OCI-LY3 (cell line): ENCODE data around the gene MCM7.

Experiments used
- EZH2phosphoT487 ChIP-seq: fragments of 200-600 bp; shearing (Covaris generic); IDR thresholded peaks from 2 replicates; pipeline ENCODE4 v1.6.1; 2018; ENCODE audit warnings: antibody characterized with exemption, mixed run types, low read depth
- TF ChIP-seq, protein P1 (sequence below): fragments of 200-600, 300-600 bp; sonication (generic); IDR thresholded peaks from 2 replicates; pipeline ENCODE4 v1.5.1; 2014; ENCODE audit warnings: antibody characterized with exemption, low read length, low read depth

DNA sequence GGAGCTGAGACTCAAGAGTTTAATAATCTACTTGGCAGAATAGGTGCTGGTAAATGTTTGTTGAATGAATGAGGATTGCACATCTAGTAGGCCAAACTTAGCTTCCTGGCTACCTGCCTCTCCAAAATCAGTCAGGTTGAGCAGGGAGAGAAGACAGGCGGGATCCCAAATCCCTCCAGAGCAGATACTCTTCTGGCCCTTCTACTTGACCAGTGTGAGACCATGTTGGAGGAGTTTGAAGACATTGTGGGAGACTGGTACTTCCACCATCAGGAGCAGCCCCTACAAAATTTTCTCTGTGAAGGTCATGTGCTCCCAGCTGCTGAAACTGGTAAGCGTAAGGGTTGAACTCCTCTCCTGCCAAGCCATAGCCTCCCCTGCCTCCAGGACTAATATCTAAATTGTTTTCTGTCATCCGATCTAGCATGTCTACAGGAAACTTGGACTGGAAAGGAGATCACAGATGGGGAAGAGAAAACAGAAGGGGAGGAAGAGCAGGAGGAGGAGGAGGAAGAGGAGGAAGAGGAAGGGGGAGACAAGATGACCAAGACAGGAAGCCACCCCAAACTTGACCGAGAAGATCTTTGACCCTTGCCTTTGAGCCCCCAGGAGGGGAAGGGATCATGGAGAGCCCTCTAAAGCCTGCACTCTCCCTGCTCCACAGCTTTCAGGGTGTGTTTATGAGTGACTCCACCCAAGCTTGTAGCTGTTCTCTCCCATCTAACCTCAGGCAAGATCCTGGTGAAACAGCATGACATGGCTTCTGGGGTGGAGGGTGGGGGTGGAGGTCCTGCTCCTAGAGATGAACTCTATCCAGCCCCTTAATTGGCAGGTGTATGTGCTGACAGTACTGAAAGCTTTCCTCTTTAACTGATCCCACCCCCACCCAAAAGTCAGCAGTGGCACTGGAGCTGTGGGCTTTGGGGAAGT lies 23.4 kb upstream of the MCM7 start:
- TF ChIP-seq, protein P1, sequence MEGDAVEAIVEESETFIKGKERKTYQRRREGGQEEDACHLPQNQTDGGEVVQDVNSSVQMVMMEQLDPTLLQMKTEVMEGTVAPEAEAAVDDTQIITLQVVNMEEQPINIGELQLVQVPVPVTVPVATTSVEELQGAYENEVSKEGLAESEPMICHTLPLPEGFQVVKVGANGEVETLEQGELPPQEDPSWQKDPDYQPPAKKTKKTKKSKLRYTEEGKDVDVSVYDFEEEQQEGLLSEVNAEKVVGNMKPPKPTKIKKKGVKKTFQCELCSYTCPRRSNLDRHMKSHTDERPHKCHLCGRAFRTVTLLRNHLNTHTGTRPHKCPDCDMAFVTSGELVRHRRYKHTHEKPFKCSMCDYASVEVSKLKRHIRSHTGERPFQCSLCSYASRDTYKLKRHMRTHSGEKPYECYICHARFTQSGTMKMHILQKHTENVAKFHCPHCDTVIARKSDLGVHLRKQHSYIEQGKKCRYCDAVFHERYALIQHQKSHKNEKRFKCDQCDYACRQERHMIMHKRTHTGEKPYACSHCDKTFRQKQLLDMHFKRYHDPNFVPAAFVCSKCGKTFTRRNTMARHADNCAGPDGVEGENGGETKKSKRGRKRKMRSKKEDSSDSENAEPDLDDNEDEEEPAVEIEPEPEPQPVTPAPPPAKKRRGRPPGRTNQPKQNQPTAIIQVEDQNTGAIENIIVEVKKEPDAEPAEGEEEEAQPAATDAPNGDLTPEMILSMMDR = no peak
- TF ChIP-seq EZH2phosphoT487 = no peak
